MCF 10A (cell line): ENCODE results near the gene MTERF4. TPM values are rescaled to one million over a fixed set of nuclear protein-coding genes. Genes with fewer than 3 reads are reported as not detected.

ENCODE experiments used
- BruUV-seq: library from RNA; stranded (reverse); fragments of 400-500 nt; replicated peaks from 2 replicates; lab custom pipeline; 2021; lab: Mats Ljungman, UMichigan
- CTCF ChIA-PET: fragments of 300-600 bp; sonication (Branson Sonifier 250); formaldehyde crosslinking; extraction: SDS; loops from one replicate; lab custom pipeline; 2021; ENCODE audit warnings: antibody characterized with exemption, inconsistent platforms; lab: Yijun Ruan, JAX
- POLR2A ChIA-PET: fragments of 300-600, 350-650 bp; sonication (Branson Sonifier 250); formaldehyde crosslinking; extraction: SDS; loops from one replicate; lab custom pipeline; 2020; ENCODE audit warnings: antibody characterized with exemption, inconsistent platforms; lab: Yijun Ruan, JAX
- DNase-seq: peaks from one replicate; pipeline ENCODE4 v3.0.0-alpha.2; 2018; ENCODE audit not compliant: unreplicated experiment
- H3K27ac Mint-ChIP-seq: one replicate; pipeline ENCODE4 v1.8.0; 2022; ENCODE audit warnings: mild to moderate bottlenecking, low read depth, mixed read lengths; ENCODE audit not compliant: unreplicated experiment
- H3K27me3 Mint-ChIP-seq: one replicate; pipeline ENCODE4 v1.8.0; 2022; ENCODE audit warnings: mixed read lengths; ENCODE audit not compliant: insufficient read depth, unreplicated experiment
- H3K36me3 Mint-ChIP-seq: one replicate; pipeline ENCODE4 v1.8.0; 2022; ENCODE audit warnings: mild to moderate bottlenecking, moderate library complexity, mixed read lengths; ENCODE audit not compliant: insufficient read depth, unreplicated experiment
- H3K4me1 Mint-ChIP-seq: one replicate; pipeline ENCODE4 v1.8.0; 2022; ENCODE audit warnings: mixed read lengths; ENCODE audit not compliant: insufficient read depth, unreplicated experiment
- H3K4me3 Mint-ChIP-seq: one replicate; pipeline ENCODE4 v1.8.0; 2022; ENCODE audit warnings: mild to moderate bottlenecking, moderate library complexity, mixed read lengths; ENCODE audit not compliant: unreplicated experiment
- H3K9me3 Mint-ChIP-seq: one replicate; pipeline ENCODE4 v1.8.0; 2022; ENCODE audit warnings: mixed read lengths; ENCODE audit not compliant: unreplicated experiment
- CTCF ChIP-seq: fragments of 200-600 bp; IDR thresholded peaks from one replicate; pipeline ENCODE4 v1.8.0; 2022; ENCODE audit warnings: antibody characterized with exemption, mild to moderate bottlenecking; ENCODE audit not compliant: unreplicated experiment
- intact Hi-C: fragments of 100-400 bp; cut with micrococcal nuclease; formaldehyde crosslinking; loops from 2 replicates; pipeline ENCODE4 v1.14.1; 2022
- total RNA-seq: library from RNA; stranded (reverse); gene quantifications from 2 replicates; pipeline ENCODE4 v1.2.3, GENCODE V29; 2022

MTERF4 gene
- total RNA-seq, 1 experiment from 2014 or later = 29.9 TPM

DNA sequence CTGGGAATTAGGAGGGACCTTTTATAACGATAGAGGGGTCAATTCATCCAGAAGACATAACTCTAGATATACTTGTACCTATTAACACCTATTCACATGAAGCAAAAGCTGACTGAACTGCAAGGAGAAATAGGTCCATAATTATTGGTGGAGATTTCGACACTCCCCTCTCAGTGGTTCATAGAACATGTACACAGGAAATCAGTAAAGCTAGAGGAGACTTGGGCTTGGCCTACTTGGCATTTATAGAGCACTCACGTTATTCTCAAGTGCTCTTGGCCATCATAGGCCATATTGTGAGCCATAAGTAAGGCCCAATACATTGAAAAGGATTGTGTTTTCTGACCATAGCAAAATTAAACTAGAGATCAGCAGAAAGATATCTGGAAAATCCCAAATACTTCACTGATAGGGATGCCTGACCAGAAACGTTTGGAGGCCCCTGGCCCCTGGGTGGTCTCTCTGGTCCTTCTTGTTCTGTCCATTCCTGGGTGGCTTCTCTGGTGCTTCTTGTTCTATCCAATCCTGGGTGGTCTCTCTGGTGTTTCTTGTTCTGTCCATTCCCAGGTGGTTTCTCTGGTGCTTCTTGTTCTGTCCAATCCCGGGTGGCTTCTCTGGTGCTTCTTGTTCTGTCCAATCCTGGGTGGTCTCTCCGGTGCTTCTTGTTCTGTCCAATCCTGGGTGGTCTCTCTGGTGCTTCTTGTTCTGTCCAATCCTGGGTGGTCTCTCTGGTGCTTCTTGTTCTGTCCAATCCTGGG is 54.7 kb downstream of the MTERF4 start:
- no TSS peak for BruUV-seq
- no peak overlapping the region for H3K4me3 Mint-ChIP-seq
- ChIA-PET CTCF (no interaction called here), POLR2A (no interaction called here)
- no peaks in the 10 kb centered on the region for H3K4me1 Mint-ChIP-seq
- no peak for DNase-seq
- H3K27ac Mint-ChIP-seq = no peak overlapping the region
- H3K9me3 Mint-ChIP-seq = peaks cover 7% of the 10 kb centered on the region
- no peak for TF ChIP-seq CTCF
- H3K27me3 Mint-ChIP-seq = no peaks in the 10 kb centered on the region
- peaks cover 17% of the 10 kb centered on the region for H3K36me3 Mint-ChIP-seq
- intact Hi-C loops = no loop called here

Other genes with a start within 250 kb of the MTERF4 start
- gene AGXT, start 233.5 kb downstream of the MTERF4 start, total RNA-seq = not detected in 2 replicates
- gene MAB21L4, start 206.1 kb downstream of the MTERF4 start, total RNA-seq = not detected in 2 replicates
- not detected in 2 replicates for gene CROCC2, start 196.0 kb downstream of the MTERF4 start, total RNA-seq
- 18.0 and 22.0 TPM in 2 replicates for gene SNED1, start 103.7 kb downstream of the MTERF4 start, total RNA-seq
- 9.0 and 19.4 TPM in 2 replicates for gene PASK, start 47.2 kb upstream of the MTERF4 start, total RNA-seq
- gene PPP1R7, start 48.2 kb upstream of the MTERF4 start, total RNA-seq = 38.9 and 43.9 TPM in 2 replicates
- 0.14 and 0.15 TPM in 2 replicates for gene ANO7, start 86.4 kb upstream of the MTERF4 start, total RNA-seq
- 670 and 743 TPM in 2 replicates for gene HDLBP, start 213.4 kb upstream of the MTERF4 start, total RNA-seq
- 254 and 271 TPM in 2 replicates for gene SEPTIN2, start 213.6 kb upstream of the MTERF4 start, total RNA-seq